Astrocyte (in vitro differentiated cells and primary cell): ENCODE results near the gene CENPS.

ENCODE experiments used
- EZH2 ChIP-seq: IDR thresholded peaks from 2 replicates; pipeline ENCODE4 v1.6.1; 2012; ENCODE audit warnings: mild to moderate bottlenecking, low read length, inconsistent platforms; ENCODE audit not compliant: insufficient read depth
- TF ChIP-seq, protein P1 (sequence below): IDR thresholded peaks from 2 replicates; pipeline ENCODE4 v1.5.1; 2011; ENCODE audit warnings: low read depth, mild to moderate bottlenecking, inconsistent platforms, low read length, moderate library complexity; ENCODE audit not compliant: insufficient read depth

- TF ChIP-seq, protein P1, sequence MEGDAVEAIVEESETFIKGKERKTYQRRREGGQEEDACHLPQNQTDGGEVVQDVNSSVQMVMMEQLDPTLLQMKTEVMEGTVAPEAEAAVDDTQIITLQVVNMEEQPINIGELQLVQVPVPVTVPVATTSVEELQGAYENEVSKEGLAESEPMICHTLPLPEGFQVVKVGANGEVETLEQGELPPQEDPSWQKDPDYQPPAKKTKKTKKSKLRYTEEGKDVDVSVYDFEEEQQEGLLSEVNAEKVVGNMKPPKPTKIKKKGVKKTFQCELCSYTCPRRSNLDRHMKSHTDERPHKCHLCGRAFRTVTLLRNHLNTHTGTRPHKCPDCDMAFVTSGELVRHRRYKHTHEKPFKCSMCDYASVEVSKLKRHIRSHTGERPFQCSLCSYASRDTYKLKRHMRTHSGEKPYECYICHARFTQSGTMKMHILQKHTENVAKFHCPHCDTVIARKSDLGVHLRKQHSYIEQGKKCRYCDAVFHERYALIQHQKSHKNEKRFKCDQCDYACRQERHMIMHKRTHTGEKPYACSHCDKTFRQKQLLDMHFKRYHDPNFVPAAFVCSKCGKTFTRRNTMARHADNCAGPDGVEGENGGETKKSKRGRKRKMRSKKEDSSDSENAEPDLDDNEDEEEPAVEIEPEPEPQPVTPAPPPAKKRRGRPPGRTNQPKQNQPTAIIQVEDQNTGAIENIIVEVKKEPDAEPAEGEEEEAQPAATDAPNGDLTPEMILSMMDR, result no peak
- no peak for TF ChIP-seq EZH2
Observed at GRCh38 chr1:10470043-10470442, 39.8 kb downstream of the CENPS start.
